ENCODE results near the gene CANX. TPM values are rescaled to one million over a fixed set of nuclear protein-coding genes. Genes with fewer than 3 reads are reported as not detected.

The CANX gene
- total and polyA plus RNA-seq, 2 donors (not counting 3 experiments of a cell fraction or from before 2014, with no cell fraction given): 193 to 986 TPM

- Histone ChIP-seq H3K36me3 (ENCODE audit: control insufficient read depth in 2 of 2, extremely low read depth in 1 of 2, insufficient read depth in 2 of 2, low read length in 2 of 2) (peaks cover 0 to 4% of the 10 kb centered on the region in 2 experiments), H3K27me3 (ENCODE audit: control insufficient read depth in 2 of 2, insufficient read depth in 2 of 2, low read length in 2 of 2) (no peaks in the 10 kb centered on the region), H4K20me1 (replicated peaks; ENCODE audit: control insufficient read depth, extremely low read depth, insufficient read depth, low read length) (no peaks in the 10 kb centered on the region), H3K9me1 (replicated peaks; ENCODE audit: control insufficient read depth, extremely low read depth, insufficient read depth, low read length) (no peaks in the 10 kb centered on the region), H3K4me3 (replicated peaks in 1 of 3; ENCODE audit: insufficient read depth in 1 of 3, low read depth in 1 of 3, low read length in 3 of 3) (no peak overlapping the region), H2AFZ (ENCODE audit: low read depth, low read length) (no peak overlapping the region), H3K27ac (ENCODE audit: insufficient read depth, low read depth, low read length) (no peak overlapping the region), H3K9me3 (replicated peaks; ENCODE audit: control insufficient read depth, insufficient read depth, low read length) (no peaks in the 10 kb centered on the region), H3K4me2 (ENCODE audit: insufficient read depth, low read length) (no peak overlapping the region), H3K4me1 (ENCODE audit: control insufficient read depth, extremely low read depth, insufficient read depth, low read length) (no peaks in the 10 kb centered on the region), H3K79me2 (ENCODE audit: control insufficient read depth, insufficient read depth, low read length) (peaks cover 65% of the 10 kb centered on the region), H3K9ac (replicated peaks; ENCODE audit: extremely low read depth, insufficient read depth, low read length) (no peak overlapping the region)
- TF ChIP-seq POLR2A (IDR thresholded peaks at IDR 0.05; ENCODE audit: low read depth, low read length) (no peak), EZH2 (IDR thresholded peaks at IDR 0.05; ENCODE audit: borderline replicate concordance, low read depth, low read length, severe bottlenecking) (no peak), FOS (IDR thresholded peaks at IDR 0.05; ENCODE audit: borderline replicate concordance, insufficient read depth, low read length) (no peak)
- TF ChIP-seq, protein P1, sequence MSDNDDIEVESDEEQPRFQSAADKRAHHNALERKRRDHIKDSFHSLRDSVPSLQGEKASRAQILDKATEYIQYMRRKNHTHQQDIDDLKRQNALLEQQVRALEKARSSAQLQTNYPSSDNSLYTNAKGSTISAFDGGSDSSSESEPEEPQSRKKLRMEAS (IDR thresholded peaks at IDR 0.05; ENCODE audit: insufficient read depth, insufficient read length): no peak
- TF ChIP-seq, protein P2, sequence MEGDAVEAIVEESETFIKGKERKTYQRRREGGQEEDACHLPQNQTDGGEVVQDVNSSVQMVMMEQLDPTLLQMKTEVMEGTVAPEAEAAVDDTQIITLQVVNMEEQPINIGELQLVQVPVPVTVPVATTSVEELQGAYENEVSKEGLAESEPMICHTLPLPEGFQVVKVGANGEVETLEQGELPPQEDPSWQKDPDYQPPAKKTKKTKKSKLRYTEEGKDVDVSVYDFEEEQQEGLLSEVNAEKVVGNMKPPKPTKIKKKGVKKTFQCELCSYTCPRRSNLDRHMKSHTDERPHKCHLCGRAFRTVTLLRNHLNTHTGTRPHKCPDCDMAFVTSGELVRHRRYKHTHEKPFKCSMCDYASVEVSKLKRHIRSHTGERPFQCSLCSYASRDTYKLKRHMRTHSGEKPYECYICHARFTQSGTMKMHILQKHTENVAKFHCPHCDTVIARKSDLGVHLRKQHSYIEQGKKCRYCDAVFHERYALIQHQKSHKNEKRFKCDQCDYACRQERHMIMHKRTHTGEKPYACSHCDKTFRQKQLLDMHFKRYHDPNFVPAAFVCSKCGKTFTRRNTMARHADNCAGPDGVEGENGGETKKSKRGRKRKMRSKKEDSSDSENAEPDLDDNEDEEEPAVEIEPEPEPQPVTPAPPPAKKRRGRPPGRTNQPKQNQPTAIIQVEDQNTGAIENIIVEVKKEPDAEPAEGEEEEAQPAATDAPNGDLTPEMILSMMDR (IDR thresholded peaks at IDR 0.05; ENCODE audit: extremely low read depth in 1 of 2, insufficient read depth in 1 of 2, low read depth in 1 of 2, low read length in 2 of 2): no peak
- dilution Hi-C loops (cut with MboI; ENCODE audit: extremely low pct_ligation_motif_present, low sequenced_read_pairs) (no loop called here), intact Hi-C loops (cut with micrococcal nuclease) (no loop called here)
- ChIA-PET POLR2A (no interaction called here), CTCF (interaction anchor here (1.2 to 3.1 kb wide), 3 partner anchors 8 to 18 kb away, joined by 3 to 11 read pairs (median 3); no protein-coding TSS in a partner anchor)
- FAIRE-seq: no peak
- BruUV-seq (replicated peaks): no TSS peak
- DNase-seq (ENCODE audit: low read depth, low spot score): no peak
Measured at GRCh38 chr5:179749857-179750508, 51.2 kb downstream of the CANX start.

All from endothelial cell of umbilical vein (primary cell).